Fibroblast of mammary gland (primary cell): ENCODE data around the gene RASA3.
A peak's percentile ranks its signal among the peaks of the same experiment; 100 is the strongest.
"Not testable (repeated sequence)": the region's sequence is repeated elsewhere in the genome, so short reads cannot be mapped to it uniquely, and the experiment has no call there.

Experiments
- DNase-seq: peaks from one replicate; pipeline ENCODE4 v3.0.0-alpha.2; 2010; ENCODE audit warnings: low read depth
- H3K4me3 ChIP-seq: 2 replicates; pipeline ENCODE4 v1.5.1; 2011; ENCODE audit warnings: low read depth, mild to moderate bottlenecking, low read length, moderate library complexity; ENCODE audit not compliant: control insufficient read depth
- CTCF ChIP-seq: conservative IDR thresholded peaks from 2 replicates; pipeline ENCODE4 v1.5.1; 2011; ENCODE audit warnings: low read depth, low read length, inconsistent platforms; ENCODE audit not compliant: control insufficient read depth, insufficient read depth

RASA3 gene

GRCh38 chr13:114115796-114116195, 16.6 kb downstream of the RASA3 start:
- TF ChIP-seq CTCF, result no peak
- DNase-seq, result no peak
- no peak overlapping the region for H3K4me3 ChIP-seq

GRCh38 chr13:114115191-114115671, 17.2 kb downstream of the RASA3 start:
- no peak overlapping the region for H3K4me3 ChIP-seq
- peak; percentile 90 for DNase-seq
- TF ChIP-seq CTCF, result no peak

DNA sequence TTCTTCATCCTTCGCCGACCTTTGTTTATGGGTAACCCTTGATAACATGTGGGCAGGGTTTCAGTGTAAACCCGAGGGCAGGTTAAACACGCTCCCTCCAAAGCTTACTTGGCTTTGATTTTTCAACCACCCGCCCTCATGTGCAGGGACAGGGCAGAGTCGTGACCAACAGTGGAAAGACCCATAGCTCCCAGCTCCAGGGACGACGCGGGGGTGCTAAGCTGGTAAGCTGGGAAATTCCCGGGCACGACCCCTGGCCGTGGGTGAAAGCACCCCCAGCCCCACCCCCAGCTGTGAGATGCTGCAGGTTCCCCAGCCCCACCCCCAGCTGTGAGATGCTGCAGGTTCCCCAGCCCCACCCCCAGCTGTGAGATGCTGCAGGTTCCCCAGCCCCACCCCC, 17.8 kb downstream of the RASA3 start:
- not testable (repeated sequence) for H3K4me3 ChIP-seq, DNase-seq

DNA sequence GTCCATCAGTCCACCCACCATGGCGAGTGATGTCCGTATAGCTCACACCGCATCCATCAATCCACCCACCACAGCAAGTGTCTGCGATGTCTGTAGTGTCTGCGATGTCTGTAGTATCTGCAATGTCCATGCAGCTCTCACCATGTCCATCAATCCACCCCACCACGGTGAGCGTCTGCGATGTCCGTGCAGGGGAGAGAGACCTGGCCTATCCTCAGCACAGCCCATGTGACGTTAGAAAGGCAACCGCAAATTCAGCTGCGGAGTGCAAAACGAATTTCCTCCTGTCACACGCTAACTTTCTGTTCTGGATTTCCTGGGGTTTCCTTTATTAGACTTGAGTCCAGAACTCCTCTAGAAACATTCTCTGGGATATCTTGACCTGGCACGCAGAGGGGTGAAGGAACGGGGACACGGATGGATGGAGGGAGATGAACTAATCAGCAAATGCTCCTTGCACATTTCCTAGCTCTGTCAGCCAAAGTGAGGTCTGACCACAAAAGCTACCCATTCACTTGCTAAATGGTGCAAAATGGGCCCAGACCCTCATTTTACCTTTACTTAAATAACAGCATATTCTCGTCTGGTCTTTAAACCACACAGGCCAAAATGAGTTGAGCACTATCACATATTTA, 18.3 kb downstream of the RASA3 start:
- no peak for DNase-seq
- TF ChIP-seq CTCF, result no peak
- no peak overlapping the region for H3K4me3 ChIP-seq

GRCh38 chr13:114113395-114113794, 19.0 kb downstream of the RASA3 start:
- not testable (repeated sequence) for DNase-seq, H3K4me3 ChIP-seq

GRCh38 chr13:114112826-114113322, 19.5 kb downstream of the RASA3 start:
- DNase-seq, result no peak
- no peak overlapping the region for H3K4me3 ChIP-seq
- TF ChIP-seq CTCF, result no peak

DNA sequence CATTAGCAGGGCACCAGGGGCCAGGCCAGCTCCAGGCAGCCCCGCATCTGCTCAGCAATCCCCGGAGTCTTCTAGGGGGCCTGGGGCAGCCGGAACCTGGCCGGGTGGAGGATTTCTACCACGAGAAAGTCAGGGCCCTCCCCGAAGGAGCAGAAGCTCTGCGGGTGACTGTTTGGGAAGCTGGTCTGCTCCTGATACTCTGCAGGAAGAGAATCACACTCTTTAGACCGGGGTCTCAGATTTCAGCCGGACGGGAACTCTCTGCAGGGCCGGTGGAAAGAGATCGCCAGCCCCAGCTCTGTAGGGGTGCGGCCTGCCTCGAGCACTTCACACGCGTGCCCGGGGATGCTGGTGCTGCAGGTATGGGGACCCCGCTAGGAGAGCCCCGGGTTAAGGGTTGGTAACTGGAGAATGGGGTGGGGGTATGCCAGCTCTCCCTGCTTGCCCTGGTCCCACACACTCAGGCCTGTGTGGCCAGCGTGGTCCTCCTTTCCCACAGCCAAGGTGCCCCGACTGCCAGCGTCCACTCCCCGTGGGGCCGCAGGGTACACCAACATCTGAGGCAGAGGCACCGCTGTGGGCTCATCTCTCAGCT, 20.1 kb downstream of the RASA3 start:
- H3K4me3 ChIP-seq, result no peak overlapping the region
- TF ChIP-seq CTCF, result no peak
- DNase-seq, result no peak
